Measurements from ENCODE around the gene IRX2. TPM values are rescaled to one million over a fixed set of nuclear protein-coding genes. Genes with fewer than 3 reads are reported as not detected.

Gene IRX2
- total RNA-seq, 3 donors from 2014 or later = 0.09 to 0.51 TPM; not detected in 1

DNA sequence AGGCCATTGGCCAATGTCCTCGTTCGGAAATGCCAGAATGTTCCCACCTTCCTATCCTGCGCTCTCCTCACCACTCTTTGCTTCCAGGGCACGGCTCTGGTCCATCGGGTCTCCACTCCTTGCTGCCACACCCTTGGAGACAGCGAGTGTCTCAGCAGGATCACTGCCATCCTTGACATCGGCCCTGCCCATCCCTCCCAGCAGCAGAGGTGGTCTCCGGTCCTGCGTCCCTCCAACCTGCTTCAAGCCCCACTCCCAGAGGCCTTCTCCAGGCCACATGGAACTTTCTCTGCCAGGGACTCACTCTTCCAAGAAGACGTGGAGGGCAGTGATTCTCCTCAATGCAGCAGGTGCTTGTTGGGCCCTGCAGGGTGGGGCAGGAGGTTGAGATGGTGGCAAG is 42.7 kb downstream of the IRX2 start:
- no peaks in the 10 kb centered on the region for H3K4me1 ChIP-seq (ENCODE audit: low read depth)
- ATAC-seq (no peak), DNase-seq (no peak)
- TF ChIP-seq, protein P1, sequence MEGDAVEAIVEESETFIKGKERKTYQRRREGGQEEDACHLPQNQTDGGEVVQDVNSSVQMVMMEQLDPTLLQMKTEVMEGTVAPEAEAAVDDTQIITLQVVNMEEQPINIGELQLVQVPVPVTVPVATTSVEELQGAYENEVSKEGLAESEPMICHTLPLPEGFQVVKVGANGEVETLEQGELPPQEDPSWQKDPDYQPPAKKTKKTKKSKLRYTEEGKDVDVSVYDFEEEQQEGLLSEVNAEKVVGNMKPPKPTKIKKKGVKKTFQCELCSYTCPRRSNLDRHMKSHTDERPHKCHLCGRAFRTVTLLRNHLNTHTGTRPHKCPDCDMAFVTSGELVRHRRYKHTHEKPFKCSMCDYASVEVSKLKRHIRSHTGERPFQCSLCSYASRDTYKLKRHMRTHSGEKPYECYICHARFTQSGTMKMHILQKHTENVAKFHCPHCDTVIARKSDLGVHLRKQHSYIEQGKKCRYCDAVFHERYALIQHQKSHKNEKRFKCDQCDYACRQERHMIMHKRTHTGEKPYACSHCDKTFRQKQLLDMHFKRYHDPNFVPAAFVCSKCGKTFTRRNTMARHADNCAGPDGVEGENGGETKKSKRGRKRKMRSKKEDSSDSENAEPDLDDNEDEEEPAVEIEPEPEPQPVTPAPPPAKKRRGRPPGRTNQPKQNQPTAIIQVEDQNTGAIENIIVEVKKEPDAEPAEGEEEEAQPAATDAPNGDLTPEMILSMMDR (IDR thresholded peaks at IDR 0.05) = no peak
- intact Hi-C loops (cut with DNase I, micrococcal nuclease) = no loop called here
- H3K4me3 ChIP-seq = no peak overlapping the region
- no peaks in the 10 kb centered on the region for H3K36me3 ChIP-seq (ENCODE audit: low read depth)
- H3K9me3 ChIP-seq = no peaks in the 10 kb centered on the region

DNA sequence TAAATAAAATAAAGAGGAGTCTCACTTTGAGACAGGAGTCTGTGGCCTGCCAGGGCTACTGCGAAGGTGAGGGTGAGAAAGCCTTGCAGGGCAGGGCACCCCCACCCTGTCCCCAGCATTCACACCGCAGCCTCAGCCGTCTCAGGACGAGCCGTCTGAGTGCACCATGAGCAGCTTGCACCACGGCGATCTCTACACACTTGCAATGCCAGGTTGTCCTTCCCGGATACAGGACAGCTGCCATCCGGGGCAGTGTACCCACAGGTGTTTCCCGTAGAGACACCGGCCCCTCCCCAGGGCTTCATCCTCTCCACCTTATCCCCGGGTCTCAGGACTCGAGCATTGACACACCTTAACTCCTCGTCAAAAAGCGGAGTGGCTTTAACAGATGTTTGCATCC is 43.3 kb downstream of the IRX2 start:
- no peak for DNase-seq
- intact Hi-C loops (cut with DNase I, micrococcal nuclease) = no loop called here

DNA sequence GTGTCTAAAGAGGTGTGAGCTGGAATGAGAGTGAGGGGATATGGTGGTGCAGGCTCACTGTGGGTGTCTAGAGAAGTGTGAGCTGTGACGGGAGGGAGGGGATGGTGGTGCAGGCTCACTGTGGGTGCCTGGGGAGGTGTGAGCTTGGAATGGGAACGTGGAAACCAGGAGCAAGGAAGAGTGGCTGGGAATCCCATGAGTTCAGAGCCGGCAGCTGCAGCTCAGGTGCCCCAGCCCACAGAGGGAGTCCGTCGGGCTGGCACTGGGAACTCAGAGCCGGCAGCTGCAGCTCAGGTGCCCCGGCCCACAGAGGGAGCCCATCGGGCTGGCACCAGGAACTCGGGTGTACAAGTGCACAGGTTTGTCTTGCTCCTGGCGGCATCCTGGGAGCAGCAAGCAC is 45.6 kb downstream of the IRX2 start:
- intact Hi-C loops (cut with DNase I, micrococcal nuclease) = no loop called here
- Histone ChIP-seq H3K36me3 (ENCODE audit: low read depth) (no peaks in the 10 kb centered on the region), H3K4me1 (ENCODE audit: low read depth) (no peaks in the 10 kb centered on the region), H3K9me3 (no peaks in the 10 kb centered on the region), H3K4me3 (no peak overlapping the region)
- TF ChIP-seq, protein P1 (IDR thresholded peaks at IDR 0.05) = no peak
- no peak for ATAC-seq
- no peak for DNase-seq

More for the DNA sequence above, 43.3 kb downstream of the IRX2 start:
- Histone ChIP-seq H3K36me3 (ENCODE audit: low read depth) (no peaks in the 10 kb centered on the region), H3K4me3 (no peak overlapping the region), H3K9me3 (no peaks in the 10 kb centered on the region), H3K4me1 (ENCODE audit: low read depth) (no peaks in the 10 kb centered on the region)
- TF ChIP-seq, protein P1 (IDR thresholded peaks at IDR 0.05) = no peak
- no peak for ATAC-seq

DNA sequence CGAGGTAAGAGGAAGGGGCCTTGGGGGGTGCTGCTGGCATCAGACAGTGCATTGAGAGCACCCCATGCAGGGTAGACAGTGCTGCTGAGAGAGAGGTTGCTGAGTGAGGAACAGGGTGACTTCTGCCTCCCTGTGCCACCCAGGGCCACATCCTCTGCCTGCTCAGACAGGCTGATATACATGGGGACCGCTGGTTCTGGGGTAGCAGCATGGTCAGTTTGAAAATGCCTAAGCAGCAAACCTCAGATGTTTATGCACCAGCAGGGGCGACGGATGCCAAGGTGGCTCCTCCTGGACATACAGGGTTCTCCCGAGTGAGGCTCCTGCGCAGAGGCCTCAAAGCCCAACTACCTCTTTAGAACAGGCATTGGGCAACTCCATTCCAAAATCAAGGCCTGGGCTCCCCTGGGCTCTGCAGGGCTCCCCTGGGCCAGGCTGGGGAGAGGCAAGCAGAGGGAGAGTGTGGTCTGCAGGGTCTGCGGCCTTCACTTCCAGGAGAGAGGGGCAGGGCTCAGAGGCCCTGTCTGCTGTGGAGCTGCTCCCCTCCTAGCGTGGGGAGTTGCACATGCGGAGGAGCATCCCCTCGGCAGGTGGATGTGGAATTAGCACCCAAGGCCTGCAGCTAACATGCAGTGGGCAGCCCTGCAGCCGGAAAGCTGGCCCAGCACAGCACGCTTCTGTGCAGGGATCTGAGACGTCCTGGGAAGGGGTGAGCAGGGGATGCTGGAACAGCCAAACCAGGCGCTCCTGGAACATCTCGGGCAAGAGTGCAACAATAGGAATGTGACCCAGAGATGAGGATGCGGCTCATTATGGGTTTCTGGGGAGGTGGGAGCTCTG is 46.5 kb downstream of the IRX2 start:
- ATAC-seq (no peak), DNase-seq (no peak)
- Histone ChIP-seq H3K9me3 (no peaks in the 10 kb centered on the region), H3K4me1 (ENCODE audit: low read depth) (no peaks in the 10 kb centered on the region), H3K36me3 (ENCODE audit: low read depth) (no peaks in the 10 kb centered on the region), H3K4me3 (no peak overlapping the region)
- intact Hi-C loops (cut with DNase I, micrococcal nuclease) = no loop called here
- TF ChIP-seq, protein P1 (IDR thresholded peaks at IDR 0.05) = no peak

DNA sequence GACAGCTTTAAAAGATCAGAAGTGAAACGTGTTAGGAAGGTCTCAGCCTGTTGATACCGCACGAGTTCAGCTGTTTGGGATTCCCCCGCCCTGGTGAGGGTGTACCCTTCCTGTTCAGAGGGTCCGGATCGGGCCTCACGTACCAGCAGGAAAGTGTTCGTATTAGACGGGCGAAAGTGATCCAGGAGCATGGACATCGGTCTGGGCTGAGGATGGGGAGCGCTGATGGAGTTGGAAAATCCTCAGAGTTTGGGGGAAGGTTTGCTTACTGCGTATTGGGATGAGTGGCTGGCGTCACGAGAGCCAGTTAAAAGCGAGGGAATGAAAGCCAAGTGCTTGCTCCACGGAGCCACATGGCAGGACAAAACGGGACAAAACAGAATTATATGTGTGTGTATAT is 47.4 kb downstream of the IRX2 start:
- H3K4me1 ChIP-seq (ENCODE audit: low read depth) = no peaks in the 10 kb centered on the region
- no peaks in the 10 kb centered on the region for H3K36me3 ChIP-seq (ENCODE audit: low read depth)
- DNase-seq (no peak), ATAC-seq (no peak)
- no peak overlapping the region for H3K4me3 ChIP-seq
- TF ChIP-seq, protein P1 (IDR thresholded peaks at IDR 0.05) = no peak
- intact Hi-C loops (cut with DNase I, micrococcal nuclease) = no loop called here
- no peaks in the 10 kb centered on the region for H3K9me3 ChIP-seq

Data from mucosa of descending colon (tissue), 3 donors.